GM18873 (cell line): Measurements from ENCODE around the gene CCDC85C.

Source experiments
- ATAC-seq: cut with Tn5 transposase; IDR thresholded peaks from one replicate; pipeline ENCODE4 v1.9.1; 2021; ENCODE audit warnings: mild to moderate bottlenecking, moderate library complexity, moderate number of reproducible peaks; ENCODE audit not compliant: unreplicated experiment, low FRiP score

Gene CCDC85C

DNA sequence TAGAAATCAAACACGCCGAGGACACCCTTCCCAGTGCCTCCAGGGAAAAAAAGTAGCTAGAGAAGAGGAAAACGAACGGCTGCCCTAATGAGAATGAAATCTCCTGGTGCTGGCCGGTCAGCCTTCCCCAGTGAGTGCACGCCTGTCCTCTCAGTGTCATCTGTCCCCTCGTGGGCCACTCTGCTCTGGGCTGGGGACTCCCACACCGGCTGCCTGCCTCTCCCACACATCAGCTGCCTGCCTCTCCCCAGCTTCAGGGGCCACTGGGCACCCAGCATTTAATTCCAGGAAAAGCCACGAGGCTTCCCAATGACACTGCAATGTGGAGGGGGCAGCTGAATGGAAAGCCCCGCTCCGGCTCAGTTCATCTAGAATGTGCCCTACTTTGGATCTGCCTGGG, 59.0 kb downstream of the CCDC85C start:
- ATAC-seq, result no peak

DNA sequence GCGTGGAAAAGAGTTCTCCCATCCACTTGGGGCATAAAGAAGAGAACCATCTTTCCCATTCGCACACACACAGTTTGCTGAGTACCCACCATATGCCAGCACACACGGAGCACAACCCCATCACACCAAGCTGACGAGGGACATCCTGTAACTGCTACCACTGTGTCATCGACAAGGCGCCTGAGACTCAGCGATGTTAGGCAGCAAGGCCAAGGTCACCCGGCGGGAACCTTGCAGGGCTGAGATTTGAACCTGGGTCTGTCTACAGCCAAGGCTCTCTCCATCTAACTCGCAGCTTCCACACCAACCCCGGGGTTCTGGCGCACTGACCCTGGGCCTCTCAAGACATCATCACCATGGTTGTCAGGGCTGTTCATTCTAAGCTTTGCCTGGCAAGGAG, 60.0 kb downstream of the CCDC85C start:
- no peak for ATAC-seq

DNA sequence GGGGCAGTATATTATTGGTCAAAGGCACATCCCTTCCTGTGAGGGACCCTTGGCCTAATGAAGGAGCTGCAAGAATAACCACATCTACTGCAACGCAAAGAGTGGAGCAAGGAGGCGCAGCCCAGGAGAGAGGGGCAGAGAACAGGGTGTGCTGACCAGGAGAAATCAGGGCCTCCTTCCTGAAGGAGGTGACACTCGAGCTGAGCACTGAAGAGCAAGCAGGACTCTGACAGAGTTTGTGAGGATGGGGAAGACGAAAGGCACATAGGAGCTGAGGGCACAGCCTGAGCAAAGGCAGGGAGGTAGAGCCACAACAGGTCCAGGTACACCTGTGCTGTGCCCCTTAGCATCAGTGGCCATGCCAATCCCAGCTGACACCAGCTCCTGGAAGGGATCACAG, 60.6 kb downstream of the CCDC85C start:
- no peak for ATAC-seq

DNA sequence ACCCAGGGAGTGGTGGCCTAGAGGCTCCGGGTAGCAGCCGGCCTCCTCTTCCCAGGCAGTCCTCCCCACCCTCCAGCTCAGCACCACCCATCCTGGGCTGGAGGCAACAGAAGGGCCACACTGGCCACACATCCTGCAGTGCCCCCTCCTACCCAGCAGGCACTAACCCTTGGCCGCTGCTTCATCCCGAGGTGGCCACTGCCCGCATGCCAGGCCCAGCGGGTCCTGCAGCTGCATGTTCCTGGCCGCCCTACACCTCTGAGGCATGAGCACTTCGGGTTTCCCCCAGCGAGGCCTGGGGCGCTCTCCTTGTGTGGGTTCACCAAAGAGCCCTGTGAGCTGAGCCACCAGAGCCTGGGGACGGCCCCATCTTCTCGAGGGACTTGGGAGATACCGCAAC, 61.4 kb downstream of the CCDC85C start:
- no peak for ATAC-seq

DNA sequence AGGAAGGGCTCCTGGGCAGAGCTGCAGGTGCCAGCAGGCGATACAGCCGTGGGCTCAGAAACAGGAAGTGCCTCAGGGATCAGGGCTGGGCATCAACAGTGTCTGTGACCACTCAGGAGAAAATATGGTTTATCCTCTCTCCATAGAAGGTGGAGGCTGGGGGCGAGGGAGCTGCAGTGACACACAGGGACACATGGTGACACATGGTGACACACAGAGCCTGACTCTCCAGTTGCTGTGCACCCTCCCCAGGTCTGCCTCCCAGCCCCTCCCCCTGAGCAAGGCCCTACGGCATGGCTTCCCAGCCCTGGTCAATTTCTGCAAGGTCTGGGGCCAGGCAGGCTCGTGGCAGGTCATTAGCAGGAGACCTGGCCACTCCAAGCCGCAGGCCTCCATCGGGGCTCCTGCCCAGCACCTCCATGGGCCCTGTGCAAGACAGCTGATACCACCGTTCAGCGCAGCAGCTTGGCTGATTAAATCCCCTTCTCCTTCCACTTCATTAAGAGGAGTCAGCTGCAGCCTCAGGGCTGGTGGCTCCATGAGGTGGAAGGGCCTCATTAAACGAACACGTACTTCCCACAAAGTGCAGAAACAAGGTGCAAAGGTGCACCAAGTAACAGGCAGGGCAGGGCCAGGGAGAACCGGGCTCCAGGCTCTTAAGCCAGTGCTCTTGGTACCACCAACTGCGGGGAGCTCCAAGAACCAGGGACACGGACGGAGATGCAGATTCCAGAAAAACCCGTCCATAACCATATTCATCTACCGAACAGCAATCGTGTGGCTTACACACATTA, 62.1 kb downstream of the CCDC85C start:
- ATAC-seq, result no peak

DNA sequence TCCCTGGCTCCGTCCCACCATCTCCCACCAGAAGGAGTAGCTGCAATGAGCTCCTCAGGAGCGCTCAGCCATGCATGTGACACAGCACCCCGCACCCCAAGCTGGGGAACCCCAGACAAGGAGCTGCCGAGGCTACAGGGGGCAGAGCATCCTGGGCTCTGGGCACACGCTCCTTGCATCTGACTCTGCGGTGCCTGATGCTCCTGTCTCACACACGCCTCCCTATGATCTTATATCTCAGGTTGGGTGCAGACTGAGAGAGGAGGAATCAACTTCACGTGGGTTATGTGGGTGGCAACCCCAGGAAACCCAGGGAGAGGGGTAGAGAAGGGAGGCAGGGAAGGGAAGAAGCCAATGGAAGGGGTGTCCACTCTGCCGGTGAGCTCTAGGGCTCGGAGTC, 62.8 kb downstream of the CCDC85C start:
- ATAC-seq, result no peak

DNA sequence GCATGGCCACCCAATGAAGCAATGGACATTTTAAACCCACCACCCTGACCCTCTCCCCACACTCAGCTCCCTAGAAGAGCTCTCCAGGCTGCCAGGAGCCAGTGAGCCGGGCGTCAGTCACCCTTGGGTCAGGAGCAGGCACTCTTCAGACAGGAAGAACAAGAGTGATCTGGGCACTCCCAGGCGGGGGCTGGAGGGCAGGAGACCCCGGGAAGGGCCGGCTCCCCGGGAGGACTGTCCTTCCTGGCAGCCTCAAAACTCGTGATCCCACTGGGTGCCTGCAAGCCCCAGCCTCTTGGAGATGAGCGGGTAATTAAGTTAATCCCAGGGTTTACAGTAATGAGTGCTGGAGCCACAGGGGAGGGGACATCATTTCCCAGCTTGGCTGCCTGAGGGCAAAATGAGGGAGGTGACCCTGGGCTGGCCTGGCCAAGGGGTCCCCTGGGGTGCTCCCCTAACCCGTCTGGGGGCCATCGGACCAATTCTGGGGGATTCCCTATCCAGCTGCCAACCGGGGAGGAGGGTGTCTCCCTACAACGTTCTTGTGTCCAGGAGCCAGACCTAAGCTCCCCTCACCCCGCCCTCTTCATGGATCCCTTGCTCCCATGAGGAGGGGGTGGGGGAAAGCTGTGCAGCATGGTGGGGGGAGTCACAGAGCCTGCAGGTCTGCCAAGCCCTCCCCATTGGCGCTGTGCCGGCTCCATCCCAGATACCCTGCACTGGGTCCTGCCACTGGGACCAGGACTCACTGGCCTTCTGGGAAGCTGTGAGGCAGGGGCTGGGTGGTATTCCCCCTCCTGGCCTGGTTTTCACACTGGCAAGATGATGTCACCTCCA, 63.6 kb downstream of the CCDC85C start:
- no peak for ATAC-seq

DNA sequence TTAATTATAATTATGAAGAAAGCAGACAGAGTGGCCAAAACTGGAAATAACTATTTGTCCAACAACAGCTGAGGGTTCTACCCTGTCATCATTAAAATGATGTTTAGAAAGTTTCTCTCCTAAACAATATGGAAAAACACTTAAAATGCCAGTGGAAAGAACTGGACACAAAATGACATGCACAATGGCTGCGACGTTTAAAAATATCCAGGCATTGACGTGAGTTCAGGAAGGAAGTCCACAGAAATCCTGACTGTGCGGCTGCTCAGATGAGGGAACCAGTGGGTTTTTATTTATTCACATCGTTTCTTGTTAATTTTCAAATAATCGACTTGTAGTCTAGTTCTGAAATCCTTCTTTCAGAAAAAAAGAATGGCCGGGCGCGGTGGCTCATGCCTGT, 64.5 kb downstream of the CCDC85C start:
- ATAC-seq, result no peak

DNA sequence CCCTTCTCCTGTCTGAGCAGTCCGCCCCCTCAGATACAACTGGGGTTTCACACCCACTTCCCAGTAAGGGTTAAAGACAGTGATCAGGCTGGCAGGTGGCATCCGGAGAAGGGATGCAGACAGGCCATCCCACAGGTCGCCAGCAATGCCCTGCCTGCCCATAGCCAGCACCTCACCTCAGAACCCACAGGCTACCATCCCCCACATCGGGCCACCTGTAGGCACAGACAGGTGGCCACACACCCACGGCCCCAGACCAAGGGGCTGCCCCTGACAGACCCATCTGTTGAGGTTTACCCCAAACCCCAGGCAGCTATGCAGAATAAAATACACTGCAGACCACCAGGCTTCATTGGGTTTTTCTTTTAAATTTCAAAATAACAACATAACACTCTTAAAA, 65.3 kb downstream of the CCDC85C start:
- ATAC-seq, result no peak

DNA sequence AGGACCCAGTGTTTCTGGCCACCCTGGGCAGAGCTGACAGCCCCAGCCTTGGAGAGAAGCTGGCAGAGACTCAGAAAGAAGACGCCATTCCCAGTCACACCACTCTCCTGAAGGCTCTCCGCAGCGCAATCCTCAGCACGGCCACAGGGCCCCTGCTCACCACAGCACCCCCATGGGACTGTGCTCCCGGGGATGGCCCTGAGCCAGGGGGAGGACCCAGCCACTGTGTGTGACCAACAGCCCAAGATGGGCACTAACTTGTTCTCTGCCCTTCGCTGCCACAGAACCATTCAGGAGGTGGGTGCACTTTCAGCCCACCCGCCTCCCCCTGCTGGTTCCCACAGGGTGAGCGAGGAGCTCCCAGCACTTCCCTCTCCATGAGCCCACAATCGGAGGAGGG, 65.7 kb downstream of the CCDC85C start:
- no peak for ATAC-seq

DNA sequence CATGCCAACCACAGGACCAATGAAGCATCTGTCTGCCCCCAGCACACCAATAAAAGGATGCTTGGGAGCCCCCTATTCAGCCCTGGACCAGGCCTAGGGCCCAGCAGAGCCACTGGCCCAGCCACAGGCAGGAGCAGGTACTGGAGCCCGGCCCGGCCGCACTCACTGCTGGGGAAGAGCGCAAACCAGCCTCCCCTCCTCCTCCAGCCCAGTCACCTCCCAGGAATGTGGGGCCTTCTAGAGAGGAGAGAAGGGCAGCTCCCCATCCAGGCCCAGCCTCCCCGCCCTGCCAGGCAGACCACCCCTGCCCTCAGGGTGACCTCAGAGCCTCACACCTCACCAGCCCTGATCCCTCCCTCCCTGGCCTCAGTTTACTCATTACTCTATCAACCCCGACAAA, 66.6 kb downstream of the CCDC85C start:
- no peak for ATAC-seq

DNA sequence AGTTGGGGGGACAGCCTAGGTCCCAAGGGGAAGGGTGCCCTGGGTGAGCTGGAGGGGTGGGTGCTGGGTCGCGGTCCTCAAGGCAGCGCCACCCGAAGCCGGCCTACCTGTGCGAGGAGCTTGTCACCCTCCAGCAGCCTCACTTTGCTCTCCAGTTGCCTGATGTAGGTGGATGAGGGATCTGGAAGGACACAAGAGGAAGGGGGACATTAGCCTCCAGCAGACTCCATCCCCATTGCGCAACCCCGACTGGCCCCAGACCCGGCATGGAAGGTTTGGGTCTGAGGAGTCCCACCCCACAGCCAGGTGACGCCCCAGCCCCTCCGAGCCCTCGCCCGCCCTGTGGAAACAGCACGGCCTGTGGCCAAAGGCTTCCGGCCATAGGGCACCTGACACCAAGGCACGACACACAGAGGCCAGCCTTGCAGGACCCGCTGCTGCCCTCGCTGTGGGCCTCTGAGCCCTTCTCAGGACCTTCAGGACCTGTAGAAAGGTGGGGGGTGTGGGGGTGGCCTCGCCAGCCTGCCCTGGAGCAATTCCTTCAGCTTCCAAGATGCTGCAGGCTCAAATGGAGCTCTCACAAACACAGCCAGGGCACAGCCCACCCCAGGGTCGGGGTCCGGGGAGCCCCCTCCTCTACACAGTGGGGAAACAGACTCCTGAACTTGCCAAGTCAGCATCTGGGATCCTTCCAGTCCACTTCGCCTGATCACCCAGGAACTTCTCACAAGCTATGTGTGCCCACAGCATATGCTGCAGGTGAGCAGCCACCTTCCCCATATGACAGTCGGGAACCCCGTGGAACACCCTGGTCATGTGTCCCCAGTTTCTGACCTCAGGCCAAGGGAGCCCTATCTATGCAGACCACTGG, 67.9 kb downstream of the CCDC85C start:
- no peak for ATAC-seq

DNA sequence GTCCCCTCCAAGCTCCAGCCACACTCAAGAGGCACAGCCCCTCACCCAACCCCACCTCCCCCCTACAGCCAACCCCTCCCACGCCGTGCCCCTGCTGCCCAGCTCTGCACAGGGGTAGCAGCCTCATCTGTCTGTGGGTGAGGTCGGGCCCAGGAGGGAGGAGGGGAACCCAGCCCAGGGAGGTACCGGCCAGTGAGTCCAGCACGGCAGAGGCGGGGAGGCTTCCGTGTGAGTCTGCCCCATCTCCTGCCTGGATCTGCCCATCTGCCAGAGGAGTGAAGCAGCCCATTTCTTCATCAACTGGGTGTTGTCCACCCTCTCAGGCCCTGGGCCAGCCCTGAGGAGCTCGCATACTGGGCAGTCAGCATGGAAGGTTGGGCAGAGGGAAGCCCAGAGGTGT, 68.6 kb downstream of the CCDC85C start:
- ATAC-seq, result no peak

DNA sequence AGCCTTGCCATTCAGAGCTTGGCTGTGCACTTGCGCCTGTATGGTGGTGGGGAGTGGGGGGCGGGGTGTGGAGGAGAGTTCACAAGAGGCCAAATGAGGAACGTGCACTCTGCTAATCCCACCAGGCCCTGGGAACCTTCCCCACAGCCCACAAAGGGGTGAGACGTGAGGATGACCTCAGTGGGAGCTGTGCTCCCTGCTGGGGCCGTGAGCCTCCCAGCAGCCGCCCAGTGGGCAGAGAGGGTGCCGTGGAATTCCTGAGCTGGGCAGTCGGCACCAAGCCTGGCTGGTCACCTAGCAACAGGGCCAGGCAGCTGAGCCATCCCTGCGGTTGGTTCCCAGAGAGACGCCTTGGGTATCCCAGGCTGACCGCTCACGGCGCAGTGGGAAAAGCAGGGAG, 69.1 kb downstream of the CCDC85C start:
- no peak for ATAC-seq

DNA sequence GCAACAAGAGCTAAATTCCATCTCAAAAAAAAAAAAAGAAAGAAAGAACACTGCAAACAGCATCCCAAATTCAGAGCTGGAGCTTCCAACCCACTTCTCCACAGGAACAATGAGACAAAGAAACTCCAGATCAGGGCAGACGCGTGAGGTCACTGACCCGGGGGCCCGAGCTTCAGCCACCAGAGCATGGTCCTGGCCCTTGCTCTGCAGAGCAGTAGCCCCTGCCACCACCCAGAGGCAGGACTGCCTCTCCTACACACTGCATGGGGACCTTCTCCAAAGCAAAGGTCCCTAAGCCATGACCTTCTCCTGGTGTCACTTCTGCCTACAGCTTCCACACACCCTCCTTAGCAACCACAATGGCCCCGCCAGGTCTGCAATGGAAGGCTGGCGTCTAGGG, 69.7 kb downstream of the CCDC85C start:
- no peak for ATAC-seq

DNA sequence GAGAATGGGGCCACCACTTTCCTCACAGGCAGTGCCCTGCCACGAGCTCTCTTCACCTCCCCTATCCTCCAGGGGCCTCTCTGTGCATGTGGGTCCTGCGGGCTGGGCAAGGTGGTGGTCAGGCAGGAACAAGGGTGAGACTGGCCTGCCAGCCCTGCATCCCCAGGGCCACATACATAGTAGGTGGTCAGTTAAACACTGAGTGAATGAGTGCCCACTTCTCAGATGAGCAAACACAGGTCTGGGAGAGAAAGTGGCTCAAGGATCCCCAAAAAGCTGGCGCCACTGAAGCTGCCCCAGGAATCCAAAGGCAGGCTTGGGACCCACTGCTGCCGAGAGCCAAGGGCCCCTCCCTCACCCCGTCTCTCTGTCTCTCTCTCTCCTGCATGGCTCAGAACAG, 71.7 kb downstream of the CCDC85C start:
- no peak for ATAC-seq

DNA sequence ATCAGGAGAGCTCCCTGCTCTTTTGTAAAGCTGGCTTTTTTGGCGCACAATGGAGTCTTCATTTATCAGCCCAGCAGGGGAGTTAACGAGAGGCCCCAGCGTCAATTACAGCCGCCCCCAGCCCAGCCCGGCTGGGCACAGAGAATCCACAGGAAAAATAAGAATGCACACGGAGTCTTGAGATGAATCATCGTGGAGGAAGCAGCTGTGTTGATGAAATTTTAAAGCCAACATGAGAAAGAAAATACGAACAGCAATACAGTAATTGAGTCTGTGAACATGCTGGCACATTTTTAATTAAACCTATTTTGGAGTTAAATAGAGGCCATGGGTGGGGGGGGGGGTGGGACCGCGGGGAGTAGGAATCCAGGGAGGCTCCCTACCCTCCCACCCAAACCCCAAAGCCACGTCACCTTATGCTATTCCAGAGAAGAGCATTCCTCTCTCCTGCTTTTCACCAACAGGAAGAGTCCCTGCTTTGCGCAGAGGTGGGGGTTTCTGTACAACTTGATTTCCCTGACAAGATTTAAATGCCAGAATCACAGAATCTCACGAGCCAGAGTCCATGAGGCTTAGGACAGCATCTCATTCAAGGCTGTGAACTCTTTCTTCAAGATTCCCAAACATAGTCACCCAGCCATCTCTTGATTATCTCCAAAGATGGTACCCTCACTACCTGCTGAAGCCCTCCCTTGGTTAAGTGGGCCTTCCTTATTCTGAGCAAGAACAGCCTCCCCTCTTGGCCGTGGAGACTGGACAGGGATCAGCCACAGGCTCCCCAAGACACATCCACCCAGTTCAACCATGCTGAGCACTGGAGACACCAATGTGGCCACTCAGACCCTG, 72.5 kb downstream of the CCDC85C start:
- no peak for ATAC-seq

DNA sequence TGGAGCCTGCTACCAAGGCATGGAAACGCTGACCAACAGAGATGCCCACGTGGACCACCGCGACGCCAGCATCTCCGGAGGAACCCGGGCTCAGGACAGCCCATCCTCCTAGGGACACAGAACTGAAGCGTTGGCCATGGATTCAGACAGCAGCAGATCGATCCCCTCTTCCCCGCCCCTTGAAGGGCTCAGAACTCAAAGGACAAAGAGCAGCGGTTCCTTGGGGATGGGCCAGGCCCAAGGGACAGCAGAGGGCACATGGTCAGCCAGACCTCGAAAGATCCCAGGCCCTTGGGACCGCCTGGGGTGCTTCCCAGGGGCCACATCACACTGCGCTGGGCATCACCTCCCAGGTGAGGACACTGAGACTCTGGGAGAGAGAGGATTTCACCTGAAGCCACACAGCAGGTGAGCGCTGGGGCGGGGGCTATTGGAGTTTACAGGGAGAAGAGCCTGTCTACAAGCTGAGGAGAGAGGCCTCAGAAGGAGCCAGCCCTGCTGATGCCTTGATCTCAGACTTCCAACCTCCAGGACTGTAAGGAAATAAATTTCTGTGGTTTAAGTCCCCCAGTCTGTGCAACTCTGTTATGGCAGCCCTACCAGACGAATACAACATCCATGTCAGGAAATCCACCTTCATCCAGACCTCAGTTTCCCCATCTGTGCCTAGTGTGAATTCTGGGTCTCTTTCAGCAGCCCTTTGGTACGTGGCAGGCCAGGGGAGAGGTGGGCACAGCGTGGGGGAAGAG, 73.4 kb downstream of the CCDC85C start:
- no peak for ATAC-seq

DNA sequence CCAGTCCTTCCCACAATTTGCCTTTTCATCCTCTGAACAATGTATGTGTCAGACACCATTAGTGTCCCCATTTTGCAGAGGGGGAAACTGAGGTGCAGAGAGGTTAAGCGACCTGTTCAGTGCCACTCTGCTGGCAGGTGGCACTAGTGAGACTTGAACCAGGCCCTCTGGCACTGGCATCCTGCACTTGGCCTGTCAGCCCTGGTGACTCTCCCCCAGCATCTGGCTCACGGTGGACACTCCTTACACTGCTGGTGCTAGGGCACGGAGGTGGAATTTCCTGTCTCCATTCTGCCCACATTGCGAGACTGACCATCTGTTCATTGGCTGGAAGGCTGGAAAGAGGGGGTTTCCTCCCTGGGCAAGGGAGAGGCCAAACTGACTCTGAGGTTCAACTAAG, 74.1 kb downstream of the CCDC85C start:
- no peak for ATAC-seq
